Measurements from ENCODE around the gene NUBP2. TPM values are rescaled to one million over a fixed set of nuclear protein-coding genes. Genes with fewer than 3 reads are reported as not detected.

Gene NUBP2
- total RNA-seq, 1 donor from 2014 or later: 40.7 TPM

Small RNAs within 50 kb of the gene (small RNA-seq; reads per million reads assigned to genes)
- 0.14 reads per million for gene MIR3177

Other genes starting within 250 kb of the NUBP2 start
- gene TMEM204, start 249.3 kb upstream of the NUBP2 start, total RNA-seq: 8.9 TPM
- gene IFT140, start 170.9 kb upstream of the NUBP2 start, total RNA-seq: 17.2 TPM
- 5.2 TPM for gene CRAMP1, start 170.6 kb upstream of the NUBP2 start, total RNA-seq
- gene JPT2, start 104.7 kb upstream of the NUBP2 start, total RNA-seq: 22.4 TPM
- gene MAPK8IP3, start 76.8 kb upstream of the NUBP2 start, total RNA-seq: 28.7 TPM
- 20.4 TPM for gene NME3, start 11.4 kb upstream of the NUBP2 start, total RNA-seq
- 5.2 TPM for gene EME2, start 10.2 kb upstream of the NUBP2 start, total RNA-seq
- 17.7 TPM for gene MRPS34, start 9.8 kb upstream of the NUBP2 start, total RNA-seq
- 27.7 TPM for gene SPSB3, start 389 bp upstream of the NUBP2 start, total RNA-seq
- not detected for gene IGFALS, start 10.7 kb downstream of the NUBP2 start, total RNA-seq
- gene HAGH, start 43.9 kb downstream of the NUBP2 start, total RNA-seq: 42.3 TPM
- 23.0 TPM for gene FAHD1, start 44.2 kb downstream of the NUBP2 start, total RNA-seq
- under 0.01 TPM for gene MEIOB, start 89.2 kb downstream of the NUBP2 start, total RNA-seq
- not detected for gene HS3ST6, start 135.5 kb downstream of the NUBP2 start, total RNA-seq
- 13.6 TPM for gene MSRB1, start 160.2 kb downstream of the NUBP2 start, total RNA-seq
- 84.5 TPM for gene RPL3L, start 171.7 kb downstream of the NUBP2 start, total RNA-seq
- 130 TPM for gene NDUFB10, start 176.6 kb downstream of the NUBP2 start, total RNA-seq
- gene RPS2, start 181.9 kb downstream of the NUBP2 start, total RNA-seq: 3,178 TPM
- gene RNF151, start 183.9 kb downstream of the NUBP2 start, total RNA-seq: not detected
- gene TBL3, start 189.1 kb downstream of the NUBP2 start, total RNA-seq: 18.8 TPM
- 1.6 TPM for gene NOXO1, start 198.5 kb downstream of the NUBP2 start, total RNA-seq
- 4.7 TPM for gene GFER, start 201.2 kb downstream of the NUBP2 start, total RNA-seq
- 0.52 TPM for gene SYNGR3, start 207.0 kb downstream of the NUBP2 start, total RNA-seq
- 4.7 TPM for gene ZNF598, start 226.9 kb downstream of the NUBP2 start, total RNA-seq
- gene NPW, start 236.8 kb downstream of the NUBP2 start, total RNA-seq: not detected
- gene NHERF2, start 243.9 kb downstream of the NUBP2 start, total RNA-seq: 15.1 TPM